Neural crest cell (in vitro differentiated cells): Measurements from ENCODE around the gene CD52. TPM values are rescaled to one million over a fixed set of nuclear protein-coding genes. Genes with fewer than 3 reads are reported as not detected.

Source experiments
- DNase-seq: peaks from one replicate; pipeline ENCODE4 v3.0.0; 2021; ENCODE audit warnings: low read depth, mixed read lengths, low spot score
- H3K27ac Mint-ChIP-seq: one replicate; pipeline ENCODE4 v1.8.0; 2021; ENCODE audit warnings: mild to moderate bottlenecking, mixed read lengths; ENCODE audit not compliant: unreplicated experiment
- H3K27me3 Mint-ChIP-seq: 2 replicates; pipeline ENCODE4 v1.8.0; 2021; ENCODE audit warnings: low read depth, mild to moderate bottlenecking, mixed read lengths
- H3K36me3 Mint-ChIP-seq: 2 replicates; pipeline ENCODE4 v1.8.0; 2021; ENCODE audit warnings: low read depth, mild to moderate bottlenecking, mixed read lengths
- H3K4me1 Mint-ChIP-seq: 2 replicates; pipeline ENCODE4 v1.8.0; 2021; ENCODE audit warnings: mixed read lengths
- H3K4me3 Mint-ChIP-seq: one replicate; pipeline ENCODE4 v1.8.0; 2021; ENCODE audit warnings: mild to moderate bottlenecking, mixed read lengths
- H3K9me3 Mint-ChIP-seq: 2 replicates; pipeline ENCODE4 v1.8.0; 2021; ENCODE audit warnings: mixed read lengths
- total RNA-seq: library from RNA; stranded (reverse); gene quantifications from 2 replicates; pipeline ENCODE4 v1.2.1, GENCODE V29; 2021
- TF ChIP-seq, protein P1 (sequence below): fragments of 200-600 bp; sonication (generic); conservative IDR thresholded peaks from 2 replicates; pipeline ENCODE4 v1.5.0; 2021; ENCODE audit warnings: antibody characterized with exemption, mild to moderate bottlenecking

The CD52 gene
- total RNA-seq, 1 donor from 2014 or later, result not detected

DNA sequence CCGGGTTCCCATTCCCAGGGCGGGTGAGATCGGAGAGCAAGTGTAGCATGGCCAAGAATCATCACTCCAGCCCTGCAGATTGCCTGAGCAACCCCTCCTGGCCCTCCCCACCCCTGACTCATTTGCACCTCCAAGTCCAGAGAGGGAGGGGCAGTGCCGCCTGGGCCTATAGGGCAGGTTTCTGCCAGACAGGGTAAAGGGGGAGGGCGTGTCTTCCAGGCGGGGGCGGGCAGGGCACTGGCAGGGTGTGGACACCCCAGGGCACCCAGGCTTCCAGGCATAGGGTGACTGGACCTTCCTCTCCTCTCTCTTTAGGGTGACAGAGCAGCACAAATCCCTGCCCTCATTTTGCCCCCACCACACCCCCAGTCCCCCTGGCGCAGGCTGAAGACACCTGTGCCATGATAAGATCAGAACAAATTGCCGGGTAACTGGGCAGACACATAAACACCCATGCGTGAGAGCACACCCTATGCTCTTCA lies 39.4 kb downstream of the CD52 start:
- Mint-ChIP-seq H3K36me3 (no peaks in the 10 kb centered on the region), H3K4me3 (no peak overlapping the region), H3K4me1 (peaks cover 41% of the 10 kb centered on the region), H3K27me3 (peaks cover 36% of the 10 kb centered on the region), H3K9me3 (no peaks in the 10 kb centered on the region), H3K27ac (no peak overlapping the region)
- no peak for DNase-seq
- TF ChIP-seq, protein P1, sequence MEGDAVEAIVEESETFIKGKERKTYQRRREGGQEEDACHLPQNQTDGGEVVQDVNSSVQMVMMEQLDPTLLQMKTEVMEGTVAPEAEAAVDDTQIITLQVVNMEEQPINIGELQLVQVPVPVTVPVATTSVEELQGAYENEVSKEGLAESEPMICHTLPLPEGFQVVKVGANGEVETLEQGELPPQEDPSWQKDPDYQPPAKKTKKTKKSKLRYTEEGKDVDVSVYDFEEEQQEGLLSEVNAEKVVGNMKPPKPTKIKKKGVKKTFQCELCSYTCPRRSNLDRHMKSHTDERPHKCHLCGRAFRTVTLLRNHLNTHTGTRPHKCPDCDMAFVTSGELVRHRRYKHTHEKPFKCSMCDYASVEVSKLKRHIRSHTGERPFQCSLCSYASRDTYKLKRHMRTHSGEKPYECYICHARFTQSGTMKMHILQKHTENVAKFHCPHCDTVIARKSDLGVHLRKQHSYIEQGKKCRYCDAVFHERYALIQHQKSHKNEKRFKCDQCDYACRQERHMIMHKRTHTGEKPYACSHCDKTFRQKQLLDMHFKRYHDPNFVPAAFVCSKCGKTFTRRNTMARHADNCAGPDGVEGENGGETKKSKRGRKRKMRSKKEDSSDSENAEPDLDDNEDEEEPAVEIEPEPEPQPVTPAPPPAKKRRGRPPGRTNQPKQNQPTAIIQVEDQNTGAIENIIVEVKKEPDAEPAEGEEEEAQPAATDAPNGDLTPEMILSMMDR, result no peak

DNA sequence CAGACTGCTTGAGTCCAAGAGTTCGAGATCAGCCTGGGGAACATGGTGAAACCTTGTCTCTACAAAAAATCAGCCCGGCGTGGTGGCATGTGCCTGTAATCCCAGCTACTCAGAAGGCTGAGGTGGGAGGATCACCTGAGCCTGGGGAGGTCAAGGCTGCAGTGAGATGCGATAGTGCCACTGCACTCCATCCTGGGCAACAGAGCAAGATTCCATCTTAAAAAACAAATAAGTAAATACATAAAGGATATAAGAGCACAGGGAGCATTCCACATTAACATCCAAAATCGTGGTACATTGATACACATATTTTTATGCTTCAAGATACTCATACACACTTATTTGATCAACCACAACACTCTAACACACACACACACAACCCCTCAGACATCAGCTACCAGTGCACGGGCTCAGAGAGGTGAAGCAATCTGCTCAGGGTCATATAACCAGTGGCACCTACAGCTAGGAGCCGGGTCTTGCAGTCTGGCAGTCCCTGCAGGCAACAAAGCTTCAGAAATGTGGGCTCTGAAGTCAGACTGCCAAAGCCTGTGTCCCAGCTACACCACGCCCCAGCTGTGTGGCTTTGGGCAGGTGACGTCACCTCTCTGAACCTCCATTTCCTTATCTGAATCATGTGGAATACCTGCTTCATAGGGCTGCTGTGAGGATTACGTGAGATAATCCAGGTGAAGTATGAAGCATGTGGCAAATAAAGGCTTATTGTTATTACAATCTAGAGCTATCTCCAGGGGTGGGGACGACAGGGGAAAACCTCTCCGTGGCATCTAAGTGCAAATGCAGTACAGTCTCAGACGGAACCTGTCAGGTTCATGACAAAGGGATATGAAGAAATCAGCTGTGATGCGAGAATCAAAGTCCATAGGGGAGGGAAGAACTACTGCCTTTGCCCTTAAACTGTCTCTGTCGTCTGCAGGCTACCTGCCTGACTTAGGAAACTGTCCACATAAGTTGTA lies 40.9 kb downstream of the CD52 start:
- Mint-ChIP-seq H3K9me3 (no peaks in the 10 kb centered on the region), H3K4me1 (peaks cover 41% of the 10 kb centered on the region), H3K27me3 (peaks cover 38% of the 10 kb centered on the region), H3K4me3 (peak overlapping the region; percentile 23), H3K36me3 (no peaks in the 10 kb centered on the region), H3K27ac (peak overlapping the region; percentile 10)
- TF ChIP-seq, protein P1, result no peak
- DNase-seq, result no peak

DNA sequence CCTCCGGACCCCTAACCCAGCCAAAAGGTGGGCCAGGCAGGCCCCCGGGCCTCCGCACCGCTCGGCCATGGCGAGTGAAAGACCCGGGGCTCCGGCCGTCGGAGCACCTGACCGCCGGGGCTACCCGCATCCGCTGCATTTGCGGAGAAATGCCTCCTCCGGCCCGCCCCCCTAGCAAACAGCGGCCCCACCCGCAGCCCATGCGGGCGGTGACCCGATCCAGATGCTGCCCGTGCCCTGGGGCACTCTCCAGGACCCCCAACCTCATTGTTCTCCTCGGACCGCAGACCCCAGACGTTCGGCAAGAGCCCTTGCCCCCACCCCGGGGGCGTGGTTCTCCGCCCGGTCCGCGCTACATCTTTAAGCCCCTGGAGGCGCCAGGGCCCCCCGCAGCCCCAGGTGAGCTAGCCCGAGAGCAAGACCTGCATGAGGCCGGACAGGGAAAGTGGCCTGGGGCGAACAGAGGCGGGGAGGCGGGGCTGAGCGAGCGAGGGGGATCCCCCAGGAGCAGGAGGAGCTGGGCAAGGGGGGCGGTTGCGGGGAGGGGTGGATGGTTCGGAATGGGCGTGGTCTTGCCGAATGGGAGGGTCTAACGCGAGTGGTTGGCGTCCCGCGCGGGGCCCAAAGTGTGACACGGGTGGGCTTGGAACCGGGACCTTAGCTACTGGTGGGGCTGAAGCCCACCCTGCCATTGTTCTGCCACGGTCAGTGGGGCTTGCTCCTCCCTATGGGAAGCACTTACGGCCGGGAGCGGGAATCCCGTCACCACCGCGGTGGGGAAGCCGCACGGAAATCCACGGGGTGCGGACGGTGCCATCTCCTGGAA lies 42.4 kb downstream of the CD52 start:
- H3K4me3 Mint-ChIP-seq, result peak overlapping the region; percentile 68
- peak; percentile 39 for DNase-seq
- peaks cover 40% of the 10 kb centered on the region for H3K27me3 Mint-ChIP-seq
- no peaks in the 10 kb centered on the region for H3K36me3 Mint-ChIP-seq
- H3K9me3 Mint-ChIP-seq, result no peaks in the 10 kb centered on the region
- H3K27ac Mint-ChIP-seq, result no peak overlapping the region
- peaks cover 44% of the 10 kb centered on the region for H3K4me1 Mint-ChIP-seq
- TF ChIP-seq, protein P1, result peak; percentile 17

DNA sequence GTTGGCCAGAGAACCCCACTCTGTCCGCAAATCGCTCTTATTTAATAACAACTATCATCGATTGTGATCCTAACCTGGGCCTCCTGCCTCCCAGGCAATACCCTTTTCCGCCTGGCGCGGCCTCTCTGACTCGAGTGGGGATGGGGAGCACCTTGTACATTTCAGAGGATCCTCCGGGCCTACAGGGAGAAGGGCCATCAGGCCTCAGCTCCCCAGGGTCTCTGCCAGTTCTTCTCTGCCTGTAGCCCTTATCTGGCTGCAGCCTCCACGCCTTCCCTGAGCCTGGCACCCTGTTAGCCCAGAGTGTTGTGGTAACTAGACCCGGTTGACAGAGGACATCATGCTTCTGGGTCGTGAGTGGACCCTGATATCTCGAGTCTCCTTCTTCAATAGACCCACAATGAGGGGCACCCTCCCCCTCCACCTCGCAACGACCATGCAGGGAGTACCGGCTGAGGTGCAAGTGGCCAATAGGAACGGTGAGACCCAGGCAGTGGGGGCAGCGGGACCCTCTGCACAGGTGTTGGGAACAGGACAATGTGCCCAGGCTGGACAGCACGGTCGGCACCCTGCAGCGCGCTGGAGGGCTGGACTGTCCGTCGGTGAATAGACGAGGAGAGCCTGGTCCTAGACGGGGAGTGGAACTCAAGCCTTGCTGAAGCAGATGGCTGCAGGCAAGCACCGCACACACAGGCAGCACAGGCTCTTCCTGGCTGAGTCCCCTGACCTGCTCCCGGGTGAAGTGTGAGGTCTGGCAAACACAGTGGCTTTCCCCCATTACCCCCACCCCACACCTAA lies 43.2 kb downstream of the CD52 start:
- Mint-ChIP-seq H3K9me3 (no peaks in the 10 kb centered on the region), H3K4me1 (peaks cover 38% of the 10 kb centered on the region), H3K4me3 (peak overlapping the region; percentile 68), H3K36me3 (no peaks in the 10 kb centered on the region), H3K27me3 (peaks cover 40% of the 10 kb centered on the region), H3K27ac (no peak overlapping the region)
- TF ChIP-seq, protein P1, result no peak
- DNase-seq, result no peak
